ENCODE results near the gene SSR1. TPM values are rescaled to one million over a fixed set of nuclear protein-coding genes. Genes with fewer than 3 reads are reported as not detected.

The SSR1 gene
- 72.7 to 87.5 TPM (median 77.9 TPM) in 5 replicates for total RNA-seq (2022; extraction: Qiagen RNA extraction; ENCODE audit: low read depth)

DNA sequence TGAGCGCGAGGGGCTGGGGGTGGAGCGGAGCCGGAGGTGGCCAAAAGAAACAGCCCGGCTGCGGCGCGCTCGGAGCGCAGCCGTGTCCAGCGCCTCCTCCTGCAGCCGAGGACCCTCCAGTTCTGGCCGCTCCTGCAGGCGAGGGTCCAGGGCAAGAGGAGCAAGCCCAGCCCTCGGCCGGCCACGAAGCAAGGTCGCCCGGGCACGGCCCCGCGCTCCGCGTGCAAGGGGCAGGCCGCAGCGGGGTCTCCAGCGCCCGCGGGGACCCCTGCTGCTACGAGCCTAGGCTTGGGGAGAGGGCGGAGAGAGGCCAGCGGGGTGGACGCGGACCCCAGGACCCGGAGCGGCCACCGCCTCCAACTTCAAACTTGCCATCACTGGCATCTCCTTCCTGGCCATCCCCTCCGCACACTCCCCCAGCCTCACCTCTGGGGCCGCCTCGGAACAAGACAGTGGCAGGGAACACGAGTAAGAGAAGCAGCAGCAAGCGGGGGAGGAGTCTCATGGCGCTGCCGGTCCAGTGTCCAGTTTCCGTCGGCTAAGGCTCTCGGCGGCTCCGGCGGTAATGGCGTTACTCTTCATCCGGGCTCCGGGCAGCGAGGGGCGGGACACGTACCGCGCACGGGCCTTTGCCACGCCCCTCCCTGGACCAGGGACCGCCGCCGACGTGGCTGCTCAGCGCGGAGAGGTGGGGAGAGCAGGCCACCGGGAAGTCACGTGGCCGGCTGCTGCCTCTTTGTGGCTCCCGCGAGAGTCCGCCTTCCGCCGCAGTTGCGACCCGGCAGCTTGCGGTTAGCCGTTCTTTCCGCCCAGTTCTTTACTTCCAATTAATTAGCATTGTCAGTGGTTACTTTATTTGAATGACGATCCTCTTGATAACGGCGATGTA is at the start of gene SSR1:
TSS of gene SSR1 (minus strand) at position 584 of the 889 bp plus-strand sequence. CDS start at position 505, 79 bp downstream.

Other genes with a start within 250 kb of the SSR1 start
- 7.0 to 9.0 TPM (median 7.4 TPM) in 5 replicates for gene RREB1, start 205.2 kb downstream of the SSR1 start, total RNA-seq (2022; extraction: Qiagen RNA extraction; ENCODE audit: low read depth)
- 0.17 TPM in 1 of 5 replicates, not detected in the others for gene CAGE1, start 76.5 kb upstream of the SSR1 start, total RNA-seq (2022; extraction: Qiagen RNA extraction; ENCODE audit: low read depth)
- 10.8 to 14.1 TPM (median 12.1 TPM) in 5 replicates for gene RIOK1, start 76.6 kb upstream of the SSR1 start, total RNA-seq (2022; extraction: Qiagen RNA extraction; ENCODE audit: low read depth)
- gene DSP, start 228.5 kb upstream of the SSR1 start, total RNA-seq (2022; extraction: Qiagen RNA extraction; ENCODE audit: low read depth), result 33.2 to 57.4 TPM (median 40.2 TPM) in 5 replicates

All from A549 treated with CpdA at 1 μM for 4 hours (cell line).